Central memory CD8-positive, alpha-beta T cell (primary cell): Measurements from ENCODE around the gene RPP30.
"Not testable (repeated sequence)": the region's sequence is repeated elsewhere in the genome, so short reads cannot be mapped to it uniquely, and the experiment has no call there.

Experiments used
- ATAC-seq: fragments of 150-1000 bp; cut with Tn5 transposase; replicated peaks from 2 replicates; pipeline ENCODE4 v1.10.0; 2022; ENCODE audit warnings: mild to moderate bottlenecking, moderate FRiP score, moderate number of reproducible peaks; ENCODE audit not compliant: poor library complexity, severe bottlenecking; ENCODE audit errors: extremely low read depth
- DNase-seq, 2 donors: peaks; one replicate each; pipeline ENCODE4 v3.0.0; 2021; ENCODE audit warnings: low spot score in 2 of 2
- H3K27ac Mint-ChIP-seq: one replicate; pipeline ENCODE4 v1.8.0; 2022; ENCODE audit warnings: low read depth, mild to moderate bottlenecking, moderate library complexity, mixed read lengths
- H3K27me3 Mint-ChIP-seq: one replicate; pipeline ENCODE4 v1.8.0; 2022; ENCODE audit warnings: mixed read lengths
- H3K36me3 Mint-ChIP-seq: one replicate; pipeline ENCODE4 v1.8.0; 2022; ENCODE audit warnings: mild to moderate bottlenecking, moderate library complexity, mixed read lengths; ENCODE audit not compliant: insufficient read depth
- H3K4me1 Mint-ChIP-seq: one replicate; pipeline ENCODE4 v1.8.0; 2022; ENCODE audit warnings: mixed read lengths
- H3K4me3 Mint-ChIP-seq: one replicate; pipeline ENCODE4 v1.8.0; 2022; ENCODE audit warnings: mild to moderate bottlenecking, moderate library complexity, mixed read lengths
- H3K9me3 Mint-ChIP-seq: one replicate; pipeline ENCODE4 v1.8.0; 2022; ENCODE audit warnings: mixed read lengths

Gene RPP30

GRCh38 chr10:90856964-90857634, 14.7 kb upstream of the RPP30 start:
- peaks cover 10% of the 10 kb centered on the region for H3K4me1 Mint-ChIP-seq
- peak overlapping the region; percentile 82 for H3K4me3 Mint-ChIP-seq
- DNase-seq, result no peak
- ATAC-seq, result peak; percentile 33
- no peaks in the 10 kb centered on the region for H3K9me3 Mint-ChIP-seq
- no peak overlapping the region for H3K27ac Mint-ChIP-seq
- H3K36me3 Mint-ChIP-seq, result peaks cover 9% of the 10 kb centered on the region
- peaks cover 77% of the 10 kb centered on the region for H3K27me3 Mint-ChIP-seq

GRCh38 chr10:90857635-90858460, 13.9 kb upstream of the RPP30 start, which contains the start of gene HTR7:
Gene HTR7, minus strand, starts transcription at chr10:90858039. Its CDS starts 368 bp downstream, at chr10:90857671.
- Mint-ChIP-seq H3K27me3 (peaks cover 77% of the 10 kb centered on the region), H3K4me1 (peaks cover 10% of the 10 kb centered on the region), H3K4me3 (peak within 1 kb of the TSS; percentile 88), H3K36me3 (peaks cover 9% of the 10 kb centered on the region), H3K9me3 (no peaks in the 10 kb centered on the region), H3K27ac (peak within 1 kb of the TSS; percentile 65)
- ATAC-seq (peak; percentile 75), DNase-seq (peak; percentile 39 to 53)

- peaks cover 77% of the 10 kb centered on the region for H3K27me3 Mint-ChIP-seq
- H3K4me3 Mint-ChIP-seq, result peak overlapping the region; percentile 88
- H3K4me1 Mint-ChIP-seq, result peaks cover 10% of the 10 kb centered on the region
- peak overlapping the region; percentile 65 for H3K27ac Mint-ChIP-seq
- H3K36me3 Mint-ChIP-seq, result peaks cover 9% of the 10 kb centered on the region
- ATAC-seq (no peak), DNase-seq (no peak)
- no peaks in the 10 kb centered on the region for H3K9me3 Mint-ChIP-seq
These were observed 13.3 kb upstream of the RPP30 start for GRCh38 chr10:90858461-90858968.

DNA sequence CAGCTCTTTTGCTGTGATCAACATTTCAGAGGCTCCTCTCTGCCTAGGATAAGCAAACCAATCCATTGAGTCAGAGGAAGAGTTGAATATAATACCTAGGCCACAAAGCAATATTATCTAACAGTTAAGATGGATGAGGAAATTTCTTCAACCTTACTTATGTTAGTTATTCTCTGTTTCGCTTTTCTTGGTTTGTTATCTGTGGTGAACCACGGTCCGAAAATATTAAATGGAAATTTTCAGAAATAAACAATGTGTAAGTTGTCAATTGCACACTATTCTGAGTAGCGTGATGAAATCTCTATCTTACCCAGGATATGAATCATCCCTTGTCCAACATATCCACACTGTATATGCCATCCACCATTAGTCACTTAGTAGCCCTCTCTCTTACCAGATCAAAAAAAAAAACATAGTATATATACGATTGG, 12.4 kb upstream of the RPP30 start:
- ATAC-seq (no peak), DNase-seq (no peak)
- H3K36me3 Mint-ChIP-seq, result peaks cover 9% of the 10 kb centered on the region
- H3K4me3 Mint-ChIP-seq, result no peak overlapping the region
- no peak overlapping the region for H3K27ac Mint-ChIP-seq
- peaks cover 77% of the 10 kb centered on the region for H3K27me3 Mint-ChIP-seq
- H3K9me3 Mint-ChIP-seq, result no peaks in the 10 kb centered on the region
- peaks cover 10% of the 10 kb centered on the region for H3K4me1 Mint-ChIP-seq

DNA sequence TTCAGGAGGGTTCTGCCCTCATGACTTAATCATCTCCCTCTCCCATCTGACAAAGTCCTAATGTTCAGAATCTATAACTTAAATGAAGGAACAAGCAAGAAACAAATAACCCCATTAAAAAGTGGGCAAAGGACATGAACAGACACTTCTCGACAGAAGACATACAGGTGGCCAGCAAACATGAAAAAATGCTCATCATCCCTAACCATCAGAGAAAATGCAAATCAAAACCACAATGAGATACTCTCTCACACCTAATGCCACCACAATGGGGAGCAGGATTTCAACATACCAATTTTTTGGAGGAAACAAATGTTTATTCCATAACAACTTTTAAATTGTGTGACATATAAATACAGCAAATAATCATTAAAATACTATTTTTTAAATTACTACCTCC, 11.0 kb upstream of the RPP30 start:
- Mint-ChIP-seq H3K27ac (no peak overlapping the region), H3K27me3 (peaks cover 67% of the 10 kb centered on the region), H3K9me3 (no peaks in the 10 kb centered on the region), H3K36me3 (peaks cover 7% of the 10 kb centered on the region), H3K4me3 (no peak overlapping the region), H3K4me1 (peaks cover 10% of the 10 kb centered on the region)
- ATAC-seq, result no peak
- DNase-seq, result no peak

DNA sequence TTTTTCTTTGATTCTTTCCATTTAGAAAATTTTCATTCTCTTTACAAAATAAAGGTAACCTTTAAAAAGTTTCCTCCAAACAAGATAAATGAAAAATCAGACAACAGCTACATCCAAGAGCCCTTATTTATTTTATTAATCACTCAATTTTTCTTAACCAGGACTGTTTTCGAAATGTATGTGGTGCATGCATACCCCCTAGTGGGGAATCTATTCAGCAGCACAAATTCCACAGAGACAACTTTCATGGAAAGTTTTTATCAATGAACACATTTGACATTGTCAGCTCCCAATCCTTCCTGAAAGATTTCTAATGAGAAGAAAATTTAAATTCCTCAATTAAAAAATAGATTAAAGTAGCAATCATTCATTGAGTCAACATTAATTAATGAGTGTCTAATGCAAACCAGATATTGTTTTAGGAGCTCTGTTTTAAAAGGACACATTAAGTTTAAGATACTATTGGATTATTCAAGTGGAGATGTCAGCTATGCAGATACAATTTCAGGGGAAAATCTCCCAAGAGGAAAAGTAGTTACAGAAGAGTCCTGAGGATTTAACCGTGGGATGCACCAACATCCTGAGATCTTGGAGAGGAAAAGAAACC, 8.8 kb upstream of the RPP30 start:
- Mint-ChIP-seq H3K36me3 (peaks cover 4% of the 10 kb centered on the region), H3K9me3 (no peaks in the 10 kb centered on the region), H3K4me1 (peaks cover 4% of the 10 kb centered on the region), H3K27me3 (peaks cover 79% of the 10 kb centered on the region), H3K4me3 (no peak overlapping the region), H3K27ac (no peak overlapping the region)
- DNase-seq (no peak), ATAC-seq (no peak)

- H3K9me3 Mint-ChIP-seq, result no peaks in the 10 kb centered on the region
- ATAC-seq (no peak), DNase-seq (no peak)
- H3K36me3 Mint-ChIP-seq, result no peaks in the 10 kb centered on the region
- no peak overlapping the region for H3K27ac Mint-ChIP-seq
- H3K4me3 Mint-ChIP-seq, result no peak overlapping the region
- peaks cover 79% of the 10 kb centered on the region for H3K27me3 Mint-ChIP-seq
- peaks cover 2% of the 10 kb centered on the region for H3K4me1 Mint-ChIP-seq
These were observed 6.4 kb upstream of the RPP30 start for GRCh38 chr10:90865401-90865800.

DNA sequence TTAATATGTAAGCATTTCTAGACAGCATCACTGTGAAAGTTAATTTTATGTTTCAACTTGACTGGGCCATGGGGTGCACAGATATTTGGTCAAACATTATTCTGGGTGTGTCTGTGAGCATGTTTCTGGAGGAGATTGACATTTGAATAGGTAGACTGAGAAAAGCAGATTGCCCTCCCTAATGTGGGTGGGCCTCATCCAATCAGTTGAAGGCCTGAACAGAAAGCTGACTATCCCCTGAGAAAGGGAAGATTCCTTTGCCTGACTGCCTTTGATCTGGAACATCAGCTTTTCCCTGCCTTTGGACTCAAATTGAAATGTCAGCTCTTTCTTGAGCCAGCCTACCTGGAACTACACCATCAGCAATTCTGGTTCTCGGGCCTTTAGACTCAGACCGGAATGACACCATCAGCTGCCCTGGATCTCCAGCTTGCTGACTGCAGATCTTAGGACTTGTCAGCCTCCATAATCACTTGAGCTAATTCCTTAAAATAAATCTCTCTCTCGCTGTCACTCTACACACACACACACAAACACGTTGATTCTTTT, 5.7 kb upstream of the RPP30 start:
- Mint-ChIP-seq H3K36me3 (no peaks in the 10 kb centered on the region), H3K4me1 (peaks cover 9% of the 10 kb centered on the region), H3K4me3 (no peak overlapping the region), H3K27ac (no peak overlapping the region), H3K27me3 (peaks cover 74% of the 10 kb centered on the region), H3K9me3 (no peaks in the 10 kb centered on the region)
- DNase-seq (no peak), ATAC-seq (no peak)

- H3K27me3 Mint-ChIP-seq, result peaks cover 42% of the 10 kb centered on the region
- H3K4me3 Mint-ChIP-seq, result peak overlapping the region; percentile 87
- no peak for DNase-seq
- H3K36me3 Mint-ChIP-seq, result peaks cover 2% of the 10 kb centered on the region
- H3K9me3 Mint-ChIP-seq, result no peaks in the 10 kb centered on the region
- peaks cover 23% of the 10 kb centered on the region for H3K4me1 Mint-ChIP-seq
- peak; percentile 52 for ATAC-seq
- peak overlapping the region; percentile 86 for H3K27ac Mint-ChIP-seq
These were observed 452 bp upstream of the RPP30 start for GRCh38 chr10:90871279-90871765.

- Mint-ChIP-seq H3K9me3 (no peaks in the 10 kb centered on the region), H3K36me3 (peaks cover 8% of the 10 kb centered on the region), H3K27me3 (peaks cover 30% of the 10 kb centered on the region), H3K4me1 (peaks cover 23% of the 10 kb centered on the region), H3K4me3 (peak overlapping the region; percentile 87), H3K27ac (peak overlapping the region; percentile 86)
- no peak for ATAC-seq
- DNase-seq, result no peak
These were observed 860 bp downstream of the RPP30 start for GRCh38 chr10:90872648-90873020.

GRCh38 chr10:90879062-90879461, 7.3 kb downstream of the RPP30 start:
- Mint-ChIP-seq H3K27me3 (no peaks in the 10 kb centered on the region), H3K36me3 (peaks cover 23% of the 10 kb centered on the region), H3K4me3 (no peak overlapping the region), H3K4me1 (peaks cover 3% of the 10 kb centered on the region), H3K27ac (no peak overlapping the region), H3K9me3 (no peaks in the 10 kb centered on the region)
- DNase-seq (no peak), ATAC-seq (no peak)

GRCh38 chr10:90880059-90880719, 8.4 kb downstream of the RPP30 start:
- DNase-seq, H3K4me1 Mint-ChIP-seq, H3K9me3 Mint-ChIP-seq, H3K4me3 Mint-ChIP-seq, H3K27ac Mint-ChIP-seq, H3K27me3 Mint-ChIP-seq: not testable (repeated sequence)
- peaks cover 25% of the 10 kb centered on the region for H3K36me3 Mint-ChIP-seq
- peak; percentile 32 for ATAC-seq
